Measurements from ENCODE around the gene LINS1.

DNA sequence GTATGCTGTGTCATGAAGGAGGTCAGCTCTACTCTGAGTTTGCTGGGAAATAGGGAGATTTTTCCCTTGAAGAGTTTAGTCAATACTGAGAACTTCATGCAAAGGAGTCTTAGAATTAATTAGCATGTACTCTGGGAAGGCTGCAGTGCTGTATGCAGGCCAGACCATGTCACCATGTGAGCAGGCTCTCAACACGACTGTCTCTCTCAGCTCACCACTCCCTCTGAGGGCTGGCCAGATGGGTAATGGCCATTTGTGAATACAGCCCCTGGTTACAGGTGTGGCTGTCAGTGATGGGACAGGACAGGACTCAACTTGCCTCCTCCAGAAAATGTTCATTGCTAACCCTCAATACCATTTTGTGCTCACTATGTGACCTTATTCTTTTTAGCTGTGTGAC, 68.1 kb downstream of the LINS1 start:
- TF ChIP-seq, protein P1, sequence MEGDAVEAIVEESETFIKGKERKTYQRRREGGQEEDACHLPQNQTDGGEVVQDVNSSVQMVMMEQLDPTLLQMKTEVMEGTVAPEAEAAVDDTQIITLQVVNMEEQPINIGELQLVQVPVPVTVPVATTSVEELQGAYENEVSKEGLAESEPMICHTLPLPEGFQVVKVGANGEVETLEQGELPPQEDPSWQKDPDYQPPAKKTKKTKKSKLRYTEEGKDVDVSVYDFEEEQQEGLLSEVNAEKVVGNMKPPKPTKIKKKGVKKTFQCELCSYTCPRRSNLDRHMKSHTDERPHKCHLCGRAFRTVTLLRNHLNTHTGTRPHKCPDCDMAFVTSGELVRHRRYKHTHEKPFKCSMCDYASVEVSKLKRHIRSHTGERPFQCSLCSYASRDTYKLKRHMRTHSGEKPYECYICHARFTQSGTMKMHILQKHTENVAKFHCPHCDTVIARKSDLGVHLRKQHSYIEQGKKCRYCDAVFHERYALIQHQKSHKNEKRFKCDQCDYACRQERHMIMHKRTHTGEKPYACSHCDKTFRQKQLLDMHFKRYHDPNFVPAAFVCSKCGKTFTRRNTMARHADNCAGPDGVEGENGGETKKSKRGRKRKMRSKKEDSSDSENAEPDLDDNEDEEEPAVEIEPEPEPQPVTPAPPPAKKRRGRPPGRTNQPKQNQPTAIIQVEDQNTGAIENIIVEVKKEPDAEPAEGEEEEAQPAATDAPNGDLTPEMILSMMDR (IDR thresholded peaks at IDR 0.05), result no peak
- TF ChIP-seq TCF7L2 (IDR thresholded peaks at IDR 0.05; ENCODE audit: low read depth, low read length), result no peak
